GM19372 (cell line): Measurements from ENCODE around the gene FSTL4.

ENCODE experiments used
- ATAC-seq: cut with Tn5 transposase; IDR thresholded peaks from one replicate; pipeline ENCODE4 v1.9.1; 2021; ENCODE audit warnings: mild to moderate bottlenecking, low read depth, moderate library complexity; ENCODE audit not compliant: unreplicated experiment

FSTL4 gene

GRCh38 chr5:133434336-133434735, 178.0 kb downstream of the FSTL4 start:
- no peak for ATAC-seq

DNA sequence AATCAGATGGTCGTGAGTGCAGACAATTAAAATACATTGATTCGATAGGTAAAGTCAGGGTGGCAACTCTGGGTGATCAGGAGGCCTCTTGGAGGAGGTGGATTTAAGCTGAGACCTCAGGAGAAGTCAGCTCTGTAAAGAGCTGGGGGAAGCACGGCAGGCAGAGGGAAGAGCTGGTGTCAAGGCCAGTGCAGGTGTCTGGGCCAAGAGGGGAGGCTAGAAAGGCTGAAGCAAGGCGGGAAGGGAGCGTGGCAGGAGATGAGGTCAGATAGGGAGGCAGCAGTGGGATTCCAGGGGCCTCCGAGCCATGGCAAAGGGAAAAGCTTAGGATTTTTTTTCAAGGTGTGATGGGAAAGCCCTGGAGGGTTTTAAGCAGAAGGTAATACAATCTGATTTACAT, 178.7 kb downstream of the FSTL4 start:
- no peak for ATAC-seq

DNA sequence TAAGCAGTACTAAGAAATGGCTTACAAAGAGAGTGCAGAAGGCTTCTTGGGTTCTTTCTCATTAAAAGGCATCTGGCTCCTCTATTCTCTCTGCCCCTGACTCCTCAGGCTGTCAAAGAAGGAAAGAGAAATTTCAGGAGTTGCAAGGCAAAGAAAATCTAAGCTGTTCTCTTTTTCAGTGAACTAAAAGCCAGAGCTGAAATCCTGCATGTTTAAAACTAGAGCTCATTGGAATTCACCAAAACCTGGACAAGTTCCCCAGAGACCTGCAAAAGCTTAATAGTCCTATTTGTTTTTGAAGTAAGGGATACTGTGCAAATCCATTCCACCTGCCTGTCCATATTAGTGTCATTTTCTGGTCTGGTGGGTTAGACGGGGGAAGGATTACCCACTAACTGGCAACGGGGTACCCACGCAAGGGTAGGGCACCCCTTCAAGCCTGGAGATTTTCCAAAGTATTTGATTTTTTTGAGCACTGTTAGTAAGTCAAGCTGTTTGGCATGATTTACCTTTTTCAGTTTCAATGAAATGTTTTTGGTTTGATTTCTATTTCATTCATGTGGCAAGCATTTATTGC, 179.3 kb downstream of the FSTL4 start:
- ATAC-seq = no peak

- ATAC-seq = no peak
Observed at GRCh38 chr5:133431326-133431865, 180.9 kb downstream of the FSTL4 start.

DNA sequence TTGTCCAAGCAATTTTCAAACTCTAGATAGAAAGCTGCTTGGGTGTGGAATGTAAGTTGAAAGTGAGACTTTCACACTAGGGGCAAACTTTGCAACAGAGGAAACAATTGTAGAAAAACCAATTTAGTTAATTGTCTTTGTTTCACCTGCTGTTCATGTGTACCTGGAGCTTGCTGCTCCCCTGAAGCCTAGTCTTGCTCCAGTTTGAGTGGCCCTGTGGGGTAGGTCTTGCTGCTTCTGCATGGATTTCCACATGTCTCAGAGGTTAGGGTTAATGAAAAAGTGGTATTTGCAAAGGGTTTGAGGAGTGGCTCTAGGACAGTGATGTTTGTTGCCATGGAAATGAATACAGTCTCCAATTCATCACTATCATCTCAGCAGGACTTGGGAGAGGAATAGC, 182.2 kb downstream of the FSTL4 start:
- ATAC-seq = no peak

DNA sequence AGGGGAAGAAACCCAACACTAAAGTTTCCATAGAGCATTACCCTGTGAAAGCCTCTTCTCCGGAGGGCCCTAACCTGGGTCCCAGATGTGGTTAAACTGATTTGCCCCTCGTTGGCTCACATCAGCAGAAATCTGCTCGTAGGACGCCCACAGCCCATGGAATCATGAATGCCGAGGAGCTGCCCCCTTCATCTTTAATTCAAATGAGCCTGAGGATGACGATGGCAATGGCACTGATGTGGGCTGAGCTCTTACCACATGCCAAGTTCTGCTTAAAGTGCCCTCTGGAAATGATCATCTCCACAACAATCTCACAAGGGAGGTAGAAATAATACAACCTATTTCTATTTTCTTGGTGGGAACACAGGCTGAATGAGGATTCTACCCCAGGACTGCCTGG, 183.3 kb downstream of the FSTL4 start:
- no peak for ATAC-seq

DNA sequence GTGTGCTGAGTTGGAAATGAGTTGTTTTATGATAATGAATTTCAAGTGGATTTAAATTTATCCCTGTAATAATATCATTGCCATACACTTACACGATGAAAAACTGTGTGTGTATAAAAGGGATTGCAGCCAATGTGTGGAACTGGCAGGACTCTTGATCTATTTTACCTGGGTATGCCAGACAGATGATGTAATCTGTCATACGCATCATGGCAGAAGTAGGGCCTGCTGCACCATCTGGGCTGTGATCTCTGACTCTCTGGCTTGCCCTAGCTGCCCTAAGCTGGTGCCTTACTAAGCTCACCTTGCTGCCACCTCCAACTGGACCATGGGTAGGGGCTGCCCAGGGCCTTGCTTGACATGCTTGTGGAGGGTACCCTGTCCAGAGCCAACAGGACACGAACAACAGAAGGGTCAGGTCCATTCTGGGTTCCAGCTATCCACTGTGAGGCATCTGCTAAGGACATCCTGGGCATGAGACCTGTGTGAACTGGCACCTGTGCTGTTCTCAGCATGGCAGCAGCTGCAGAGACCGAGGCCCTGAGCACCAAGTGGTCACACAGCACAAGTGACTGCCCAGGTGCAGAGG, 184.2 kb downstream of the FSTL4 start:
- no peak for ATAC-seq

DNA sequence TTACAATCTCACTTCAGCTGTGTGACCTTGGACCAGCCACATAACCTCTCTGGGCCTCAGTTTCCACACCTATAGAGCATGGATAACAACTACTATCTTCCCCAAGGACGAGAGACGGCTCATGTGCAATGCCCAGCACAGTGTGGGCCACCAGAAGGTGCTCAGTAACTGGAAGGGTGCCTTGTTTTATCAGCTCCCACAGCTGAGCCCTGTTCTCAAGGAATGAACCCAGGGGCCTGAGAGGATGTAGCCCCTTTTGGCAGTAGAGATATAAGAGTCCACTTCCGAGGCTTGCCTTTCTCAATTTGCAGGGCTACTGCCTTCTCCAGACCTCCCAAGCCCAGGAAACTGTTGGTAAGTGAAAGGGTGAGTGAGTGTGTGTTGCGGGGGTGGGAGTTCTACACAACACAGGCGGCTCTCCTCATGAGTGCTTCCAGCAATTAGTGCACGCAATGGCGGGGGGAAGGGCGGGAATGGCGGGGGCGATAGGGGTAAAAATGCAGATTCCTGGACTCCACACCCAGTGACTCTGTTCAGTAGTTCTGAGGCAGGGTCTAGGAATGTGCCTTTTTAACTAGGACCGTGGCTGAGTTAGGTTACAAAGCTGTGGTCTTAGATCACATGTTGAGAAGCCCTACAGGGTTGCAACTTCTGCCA, 185.1 kb downstream of the FSTL4 start:
- no peak for ATAC-seq

DNA sequence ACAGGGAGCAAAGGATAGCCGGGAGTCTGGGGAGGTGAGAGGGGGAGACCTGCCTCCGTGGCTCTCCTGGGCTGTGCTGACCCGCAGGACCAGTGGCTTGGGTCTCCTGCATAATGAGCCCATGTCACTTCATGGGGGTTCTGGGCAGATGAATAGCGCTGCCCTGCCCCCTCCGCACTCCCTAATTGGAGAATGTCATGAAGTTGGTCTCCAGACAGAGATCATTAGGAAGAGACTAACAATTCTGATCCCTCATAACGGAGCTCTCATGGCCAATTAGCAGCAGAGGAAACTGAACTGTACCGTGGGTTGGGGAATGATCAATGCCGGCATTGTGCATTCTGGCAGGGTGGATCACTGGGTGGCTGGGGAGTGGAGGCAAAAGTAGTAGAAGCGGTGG, 186.1 kb downstream of the FSTL4 start:
- ATAC-seq = no peak

- ATAC-seq = no peak
Observed at GRCh38 chr5:133425764-133426163, 186.6 kb downstream of the FSTL4 start.

DNA sequence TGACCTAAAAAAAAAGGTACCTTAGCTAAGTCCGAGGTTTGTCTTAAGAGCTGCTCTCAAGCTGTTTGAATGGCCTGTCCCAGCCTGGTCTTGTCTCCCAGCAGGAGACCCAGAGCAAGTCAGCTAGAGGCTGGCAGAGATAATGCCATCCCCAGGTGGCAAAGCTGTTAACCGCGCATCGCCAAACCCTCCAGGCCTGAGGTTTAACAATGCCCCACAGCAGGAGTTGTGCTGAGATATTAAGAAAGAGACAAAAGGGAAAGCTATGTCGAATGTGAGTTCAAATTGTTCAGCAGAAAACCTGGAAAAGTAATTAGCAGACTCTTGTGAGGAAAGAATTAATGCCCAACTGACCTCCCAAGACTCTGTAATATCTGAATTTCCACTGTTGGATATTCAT, 187.1 kb downstream of the FSTL4 start:
- ATAC-seq = no peak

DNA sequence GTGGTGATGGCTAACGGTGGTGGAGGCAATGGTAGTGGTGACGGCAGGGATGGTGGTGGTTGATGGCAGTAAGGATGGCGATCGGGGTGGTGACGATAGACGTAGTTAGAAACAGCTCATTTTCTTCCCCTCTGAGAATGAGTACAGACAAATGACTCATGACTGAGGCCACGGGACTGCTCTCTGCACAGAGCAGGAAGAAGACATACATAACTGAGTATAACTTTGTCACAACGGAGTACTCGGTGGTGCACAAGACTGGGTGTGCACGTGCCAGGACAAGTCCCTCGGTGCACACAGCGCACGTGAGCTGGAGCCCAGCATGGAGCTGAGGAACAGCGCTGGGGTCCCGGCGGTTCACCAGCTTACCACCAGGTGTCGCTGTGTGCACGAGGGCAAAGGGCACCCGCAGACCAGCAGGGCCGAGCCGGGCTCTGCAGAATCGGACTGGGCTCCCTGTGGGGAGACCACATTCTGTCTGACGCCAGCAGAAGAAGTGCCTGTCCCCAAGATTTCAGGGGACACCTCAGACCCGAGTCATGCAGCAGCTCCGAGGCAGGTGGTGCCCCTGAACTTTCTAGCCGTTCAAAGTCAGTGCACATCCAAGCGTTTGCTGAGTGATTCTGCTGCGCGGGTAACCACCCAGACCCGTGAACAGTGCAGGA, 188.6 kb downstream of the FSTL4 start:
- ATAC-seq = peak; percentile 64

GRCh38 chr5:133423011-133423617, 189.2 kb downstream of the FSTL4 start:
- no peak for ATAC-seq

- ATAC-seq = no peak
Observed at GRCh38 chr5:133421806-133422205, 190.5 kb downstream of the FSTL4 start.

GRCh38 chr5:133421394-133421793, 190.9 kb downstream of the FSTL4 start:
- ATAC-seq = no peak

DNA sequence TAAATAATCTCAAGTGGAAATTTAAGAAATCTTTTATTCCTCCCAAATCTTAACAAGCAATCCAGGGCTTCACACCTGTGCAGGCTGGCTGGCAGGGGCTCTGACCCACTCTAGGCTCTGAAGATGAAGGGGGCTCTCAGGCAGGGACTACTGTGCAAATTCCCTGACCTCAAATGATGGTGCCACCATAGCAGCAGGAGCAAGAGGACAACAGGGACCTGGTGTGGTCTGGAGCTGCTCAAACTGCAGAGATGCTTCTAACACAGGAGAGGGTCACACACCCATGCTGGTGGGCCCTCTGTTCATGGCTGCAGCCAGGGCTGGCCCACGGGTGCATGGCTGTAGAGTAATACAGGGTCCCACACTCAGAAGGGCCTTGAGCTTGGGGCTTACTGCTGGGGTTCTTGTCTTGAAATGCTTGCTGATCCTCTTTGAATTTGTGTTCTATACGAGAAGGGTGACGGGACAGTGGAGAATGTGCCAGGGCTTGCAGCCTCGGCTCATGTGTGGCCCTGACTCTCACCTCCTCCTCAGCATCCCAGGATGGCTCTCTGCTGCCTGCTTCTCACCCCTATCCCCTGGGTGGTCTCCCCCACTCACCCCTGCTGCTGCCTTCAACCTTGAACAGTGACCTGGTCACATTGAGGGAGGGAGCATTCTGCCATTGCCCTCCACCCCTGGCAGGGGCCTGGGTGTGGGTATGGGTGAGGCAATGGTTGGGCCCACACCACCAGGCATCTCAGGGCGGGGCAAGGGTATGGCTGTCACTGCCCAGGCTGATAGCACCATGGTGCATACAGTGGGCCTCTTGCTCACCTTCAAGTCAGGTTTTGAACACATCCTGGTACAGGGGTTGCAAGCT, 191.7 kb downstream of the FSTL4 start:
- no peak for ATAC-seq

GRCh38 chr5:133415906-133416305, 196.4 kb downstream of the FSTL4 start:
- ATAC-seq = no peak

- ATAC-seq = no peak
Observed at GRCh38 chr5:133415506-133415905, 196.8 kb downstream of the FSTL4 start.

GRCh38 chr5:133412661-133413060, 199.7 kb downstream of the FSTL4 start:
- ATAC-seq = no peak

- ATAC-seq = no peak
Observed at GRCh38 chr5:133410335-133410828, 202.0 kb downstream of the FSTL4 start.
